ENCODE results near the gene KASH5.
"Not testable (repeated sequence)": the region's sequence is repeated elsewhere in the genome, so short reads cannot be mapped to it uniquely, and the experiment has no call there.

Gene KASH5

GRCh38 chr19:49439836-49440235 is 51.8 kb downstream of the KASH5 start:
- no peak for DNase-seq

GRCh38 chr19:49440439-49441209 is 52.6 kb downstream of the KASH5 start:
- DNase-seq = no peak

- peak in 1 of 2 donors; percentile 50 for DNase-seq
Measured at GRCh38 chr19:49441210-49441959, 53.3 kb downstream of the KASH5 start, which contains the start of gene SLC17A7. Gene SLC17A7, minus strand, starts transcription at chr19:49441527. Its CDS starts 148 bp downstream, at chr19:49441379.

DNA sequence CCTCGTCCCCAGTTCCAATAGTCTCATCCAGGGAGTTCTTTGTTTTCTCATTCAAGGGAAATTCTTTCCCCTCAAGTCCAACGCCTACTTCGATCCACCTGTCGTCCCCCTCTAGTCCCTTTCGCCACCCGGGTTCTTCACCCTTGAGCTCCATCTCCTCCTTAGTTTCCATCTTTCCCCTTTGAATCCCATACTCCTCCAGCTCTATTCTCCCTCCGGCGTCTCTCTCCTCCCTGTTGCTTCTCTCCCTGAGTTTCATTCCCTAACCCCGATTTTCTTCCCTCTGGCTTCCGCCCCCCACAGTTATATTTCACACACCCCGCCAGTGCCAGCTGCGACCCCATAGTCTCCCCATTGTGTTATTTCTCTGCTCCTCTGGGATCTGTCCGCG is 53.9 kb downstream of the KASH5 start:
- DNase-seq = no peak

DNA sequence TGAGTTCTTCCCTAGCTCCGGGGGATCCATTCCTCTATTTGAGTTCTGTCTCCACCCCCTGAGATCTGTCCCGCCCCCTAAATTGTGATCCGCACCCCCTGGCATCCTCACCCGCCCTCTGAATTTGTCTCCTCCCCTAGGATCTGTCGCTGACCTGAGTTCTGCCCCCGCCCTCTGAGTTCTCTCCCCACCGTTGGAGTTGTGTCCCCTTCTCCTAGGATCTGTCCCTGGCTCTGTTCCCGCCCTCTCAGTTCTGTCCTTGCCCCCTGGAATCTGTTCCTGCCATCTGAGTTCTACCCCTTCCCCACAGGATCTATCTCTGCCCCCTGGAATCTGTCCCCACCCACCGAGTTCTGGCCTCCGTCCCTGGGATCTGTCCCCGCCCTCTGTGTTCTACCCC is 54.3 kb downstream of the KASH5 start:
- DNase-seq = no peak

DNA sequence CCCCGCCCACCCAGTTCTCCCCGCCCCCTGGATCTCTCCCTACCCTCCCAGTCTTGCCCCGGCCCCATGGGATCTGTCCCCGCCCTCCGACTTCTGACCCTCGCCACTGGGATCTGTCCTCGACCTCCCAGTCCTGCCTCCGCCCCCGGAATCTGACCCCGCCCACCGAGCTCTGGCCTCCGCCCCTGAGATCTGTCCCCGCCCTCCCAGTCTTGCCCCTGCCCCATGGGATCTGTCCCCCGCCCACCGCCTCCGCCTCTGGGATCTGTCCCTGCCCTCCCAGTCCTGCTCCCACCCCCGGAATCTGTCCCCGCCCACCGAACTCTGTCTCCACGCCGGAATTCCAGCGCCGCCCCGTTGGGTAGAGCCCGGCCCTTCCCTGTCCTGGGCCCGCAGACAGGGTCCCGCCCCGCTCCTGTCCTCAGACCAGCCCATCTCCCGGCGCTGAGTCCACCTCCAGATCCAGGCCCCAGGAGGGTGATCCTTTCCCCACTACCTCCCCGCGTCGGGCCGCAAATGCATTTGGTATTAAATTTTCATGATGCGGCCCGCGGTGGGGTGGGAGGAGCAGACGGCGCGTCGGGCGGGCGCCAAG is 54.8 kb downstream of the KASH5 start:
- peak; percentile 61 to 64 for DNase-seq

GRCh38 chr19:49443366-49444099 is 55.5 kb downstream of the KASH5 start:
- peak; percentile 92 to 94 for DNase-seq

DNA sequence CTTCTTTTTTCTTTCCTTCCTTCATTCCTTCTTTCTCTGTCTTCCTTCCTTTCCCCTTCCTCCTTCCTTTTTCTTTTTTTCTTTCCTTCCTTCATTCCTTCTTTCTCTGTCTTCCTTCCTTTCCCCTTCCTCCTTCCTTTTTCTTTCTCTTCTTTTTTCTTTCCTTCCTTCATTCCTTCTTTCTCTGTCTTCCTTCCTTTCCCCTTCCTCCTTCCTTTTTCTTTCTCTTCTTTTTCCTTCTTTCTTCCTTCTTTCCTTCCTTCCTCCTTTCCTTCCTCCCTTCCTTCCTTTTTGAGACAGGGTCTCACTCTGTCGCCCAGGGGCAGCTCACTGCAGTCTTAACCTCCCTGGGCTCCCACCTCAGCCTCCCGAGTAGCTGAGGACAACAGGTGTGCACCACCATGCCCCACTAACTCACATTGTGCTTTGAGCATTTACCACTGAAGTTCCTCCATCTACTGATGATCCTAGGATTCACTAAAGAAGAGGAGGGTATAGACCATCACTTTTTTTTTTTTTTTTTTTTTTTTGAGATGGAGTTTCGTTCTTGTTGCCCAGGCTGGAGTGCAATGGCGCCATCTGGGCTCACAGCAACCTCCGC is 56.2 kb downstream of the KASH5 start:
- not testable (repeated sequence) for DNase-seq

DNA sequence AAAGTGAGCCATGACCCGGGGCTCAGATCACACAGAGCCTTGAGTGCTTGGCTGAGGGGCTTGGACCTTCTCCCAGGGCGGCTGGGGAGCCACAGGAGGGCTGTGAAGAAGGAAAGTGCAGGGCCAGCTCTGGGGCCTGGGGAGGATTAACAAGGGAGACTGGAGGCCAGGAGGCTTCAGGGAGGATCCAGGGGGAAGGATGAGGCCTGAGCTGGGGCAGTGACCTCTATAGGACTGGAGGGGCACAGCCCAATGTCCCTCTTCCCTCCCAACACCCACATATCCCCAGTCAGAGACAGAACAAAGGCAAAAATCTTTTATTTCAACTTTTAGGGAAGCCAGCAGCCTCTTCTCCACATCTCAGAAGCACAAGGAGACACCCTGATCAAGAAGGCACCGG is 57.9 kb downstream of the KASH5 start:
- no peak for DNase-seq

- DNase-seq = no peak
Measured at GRCh38 chr19:49447485-49448431, 59.7 kb downstream of the KASH5 start.

- no peak for DNase-seq
Measured at GRCh38 chr19:49448432-49448786, 60.4 kb downstream of the KASH5 start.

GRCh38 chr19:49450405-49450804 is 62.4 kb downstream of the KASH5 start:
- no peak for DNase-seq

- DNase-seq = peak; percentile 87 to 88
Measured at GRCh38 chr19:49451430-49452181, 63.6 kb downstream of the KASH5 start, which contains the start of gene PIH1D1. Gene PIH1D1, minus strand, starts transcription at chr19:49451814. Its CDS starts 240 bp downstream, at chr19:49451574.

- DNase-seq = peak; percentile 94 to 97
Measured at GRCh38 chr19:49453013-49453756, 65.1 kb downstream of the KASH5 start, which contains the start of gene ALDH16A1. Gene ALDH16A1, plus strand, starts transcription at chr19:49453225. Its CDS starts 107 bp downstream, at chr19:49453332.

DNA sequence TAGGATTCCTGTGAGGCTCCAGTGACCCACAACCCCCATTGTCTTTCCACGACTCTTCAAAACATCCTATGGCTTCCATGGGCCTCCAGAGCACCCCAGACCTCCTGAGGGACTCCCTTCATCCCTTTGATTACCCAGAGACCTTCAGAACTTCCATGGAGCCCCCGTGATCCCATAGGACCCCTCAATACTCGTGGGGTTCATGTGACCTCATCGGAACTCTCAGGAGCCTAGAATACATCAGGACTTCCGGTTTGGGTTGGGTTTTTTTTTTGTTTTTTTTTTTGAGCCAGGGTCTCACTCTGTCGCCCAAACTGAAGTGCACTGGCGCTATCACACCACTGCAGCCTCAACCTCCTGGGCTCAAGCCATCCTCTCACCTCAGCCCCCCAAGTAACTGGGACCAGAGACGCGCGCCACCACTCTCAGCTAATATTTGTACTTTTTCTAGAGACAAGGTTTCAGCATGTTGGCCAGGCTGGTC is 65.8 kb downstream of the KASH5 start:
- no peak for DNase-seq

DNA sequence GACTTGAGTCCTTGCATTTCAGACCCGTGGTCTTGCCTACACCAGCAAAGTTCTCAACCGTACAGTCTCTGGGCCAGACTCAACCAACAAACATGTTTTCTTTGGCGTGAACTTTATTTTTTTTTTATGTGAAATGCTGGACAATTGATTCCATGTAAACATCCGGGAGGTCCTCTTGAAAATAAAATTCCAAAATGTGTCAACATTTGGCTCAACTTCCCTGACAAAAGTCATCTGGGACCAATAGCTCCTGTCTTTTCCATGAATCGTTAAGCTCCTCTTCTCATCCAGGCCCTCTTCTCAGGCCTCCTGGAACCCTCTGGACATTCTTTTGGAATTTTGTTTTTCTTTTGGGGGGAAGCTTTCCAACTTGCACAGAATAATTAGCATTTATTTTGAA is 67.7 kb downstream of the KASH5 start:
- no peak for DNase-seq

- DNase-seq = no peak
Measured at GRCh38 chr19:49456326-49456725, 68.3 kb downstream of the KASH5 start.

- DNase-seq = no peak
Measured at GRCh38 chr19:49458567-49458903, 70.5 kb downstream of the KASH5 start.

DNA sequence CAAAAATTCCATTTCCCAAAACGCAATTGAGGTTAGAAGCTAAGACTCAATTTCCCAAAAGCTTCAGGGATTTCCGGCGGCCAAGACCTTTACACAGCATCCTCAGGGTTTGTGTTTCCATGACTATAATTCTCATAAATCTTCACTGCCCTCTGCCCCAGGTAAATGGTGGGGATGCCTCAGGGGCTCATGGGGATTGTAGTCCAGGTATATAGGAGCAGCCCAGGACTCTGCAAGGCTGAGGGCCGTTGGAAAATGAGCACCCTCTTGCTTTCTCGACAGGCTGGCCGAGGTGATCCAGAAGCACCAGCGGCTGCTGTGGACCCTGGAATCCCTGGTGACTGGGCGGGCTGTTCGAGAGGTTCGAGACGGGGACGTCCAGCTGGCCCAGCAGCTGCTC is 71.3 kb downstream of the KASH5 start:
- no peak for DNase-seq

DNA sequence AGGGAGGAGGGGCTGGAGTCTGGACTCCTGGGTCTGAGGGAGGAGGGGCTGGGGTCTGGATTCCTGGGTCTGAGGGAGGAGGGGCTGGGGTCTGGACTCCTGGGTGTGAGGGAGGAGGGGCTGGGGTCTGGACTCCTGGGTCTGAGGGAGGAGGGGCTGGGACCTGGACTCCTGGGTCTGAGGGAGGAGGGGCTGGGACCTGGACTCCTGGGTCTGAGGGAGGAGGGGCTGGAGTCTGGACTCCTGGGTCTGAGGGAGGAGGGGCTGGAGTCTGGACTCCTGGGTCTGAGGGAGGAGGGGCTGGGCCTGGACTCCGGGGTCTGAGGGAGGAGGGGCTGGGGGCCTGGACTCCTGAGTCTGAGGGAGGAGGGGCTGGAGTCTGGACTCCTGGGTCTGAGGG is 73.1 kb downstream of the KASH5 start:
- DNase-seq = not testable (repeated sequence)

All from stimulated activated CD4-positive, alpha-beta T cell treated with anti-CD3 and anti-CD28 coated beads, Interleukin-2, amount 100 ng/mL, for 48 hours (primary cell).